Astrocyte of the cerebellum (primary cell): ENCODE measurements around the gene OSBPL7.
"Not testable (repeated sequence)": the region's sequence is repeated elsewhere in the genome, so short reads cannot be mapped to it uniquely, and the experiment has no call there.

ENCODE experiments used
- DNase-seq: peaks from one replicate; pipeline ENCODE4 v3.0.0-alpha.2; 2011; ENCODE audit warnings: low read depth
- H3K4me3 ChIP-seq: 2 replicates; pipeline ENCODE4 v1.5.1; 2011; ENCODE audit warnings: mild to moderate bottlenecking, low read depth, low read length, moderate library complexity
- CTCF ChIP-seq: IDR thresholded peaks from 2 replicates; pipeline ENCODE4 v1.5.1; 2012; ENCODE audit warnings: low read length, low read depth, moderate library complexity, mild to moderate bottlenecking; ENCODE audit errors: missing control alignments
- in situ Hi-C: cut with HindIII; loops from 2 replicates; pipeline ENCODE4 v1.10.0; 2017; ENCODE audit warnings: low sequenced_read_pairs

OSBPL7 gene

DNA sequence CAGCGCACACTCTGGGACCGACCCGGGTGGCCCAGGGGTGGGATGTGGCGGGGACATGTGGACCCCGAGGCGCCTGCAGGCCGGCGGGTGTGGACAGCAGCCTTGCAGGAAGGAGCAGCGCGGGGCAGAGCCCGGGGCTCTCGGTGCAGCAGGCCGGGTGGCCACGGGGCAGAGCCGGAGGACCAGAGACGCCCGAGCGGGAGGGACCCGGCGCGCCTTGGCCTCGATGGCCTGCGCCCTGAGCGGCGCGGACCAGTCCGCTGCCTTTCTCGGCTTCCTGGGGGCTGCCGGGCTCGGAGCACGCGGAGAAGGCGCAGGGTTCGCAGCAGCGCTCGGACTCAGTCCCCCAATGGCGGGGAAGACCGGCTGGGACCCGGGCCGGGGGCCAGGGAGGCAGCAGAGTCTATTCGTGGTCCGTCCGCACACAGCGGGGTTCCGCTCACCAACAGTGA is 43.4 kb downstream of the OSBPL7 start:
- no peak for DNase-seq
- in situ Hi-C loops: no loop called here
- no peak for TF ChIP-seq CTCF

GRCh38 chr17:47776330-47777197 is 45.0 kb downstream of the OSBPL7 start:
- H3K4me3 ChIP-seq: no peak overlapping the region
- in situ Hi-C loops: no loop called here
- DNase-seq: no peak
- TF ChIP-seq CTCF: peak; percentile 73

More for the DNA sequence above, 43.4 kb downstream of the OSBPL7 start:
- no peak overlapping the region for H3K4me3 ChIP-seq

- DNase-seq: no peak
- H3K4me3 ChIP-seq: no peak overlapping the region
- TF ChIP-seq CTCF: no peak
- in situ Hi-C loops: no loop called here
Observed at GRCh38 chr17:47774987-47775580, 46.5 kb downstream of the OSBPL7 start.

DNA sequence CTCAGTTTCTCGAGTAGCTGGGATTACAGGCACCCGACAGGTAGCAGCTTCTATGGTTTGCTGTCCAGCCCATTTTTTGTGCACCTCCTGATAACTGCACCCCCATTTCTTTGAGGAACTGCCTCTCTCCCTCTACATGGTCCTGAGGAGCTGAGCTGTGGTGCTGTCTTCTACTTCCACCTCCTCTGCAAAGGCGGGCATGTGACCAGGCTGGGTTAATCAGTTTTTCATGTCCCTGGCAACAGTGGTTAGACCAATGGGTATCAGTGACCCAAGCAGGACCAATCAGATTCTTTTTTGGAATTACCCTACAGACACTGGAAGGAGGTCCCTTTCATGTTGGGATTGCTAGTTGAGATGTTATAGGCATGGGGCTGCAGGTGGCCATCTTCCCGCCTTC is 47.3 kb downstream of the OSBPL7 start:
- no peak for TF ChIP-seq CTCF
- H3K4me3 ChIP-seq: no peak overlapping the region
- no peak for DNase-seq
- in situ Hi-C loops: no loop called here

- DNase-seq, H3K4me3 ChIP-seq, in situ Hi-C loops: not testable (repeated sequence)
Observed at GRCh38 chr17:47773649-47774048, 47.9 kb downstream of the OSBPL7 start.

DNA sequence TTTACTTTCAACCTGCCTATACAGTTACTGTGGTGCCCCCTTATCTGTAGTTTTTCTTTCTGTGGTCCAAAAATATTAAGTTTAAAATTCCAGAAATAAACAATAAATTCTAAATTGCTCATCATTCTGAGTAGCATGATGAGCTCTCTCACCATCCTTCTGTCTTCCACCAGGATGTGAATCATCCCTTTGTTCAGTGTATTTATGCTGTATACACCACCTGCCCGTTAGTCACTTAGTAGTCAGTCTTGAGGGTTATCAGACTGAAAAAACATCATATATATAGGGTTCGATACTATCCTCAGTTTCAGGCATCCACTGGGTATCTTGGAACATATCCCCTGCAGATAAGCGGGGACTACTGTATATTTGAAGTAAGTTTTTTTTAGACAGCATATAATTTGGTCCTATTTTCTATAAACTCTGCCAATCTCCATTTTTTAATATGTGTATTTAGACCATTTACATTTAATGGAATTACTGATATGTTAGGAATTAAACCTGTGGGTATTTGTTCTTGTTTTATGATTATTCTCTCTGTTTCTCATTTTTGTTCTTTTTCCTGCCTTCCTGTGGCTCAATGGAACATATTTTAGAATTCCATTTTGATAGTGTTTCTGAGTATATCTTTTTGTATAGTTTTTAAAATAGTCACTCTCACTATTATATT is 57.5 kb downstream of the OSBPL7 start:
- no peak overlapping the region for H3K4me3 ChIP-seq
- TF ChIP-seq CTCF: no peak
- in situ Hi-C loops: no loop called here
- DNase-seq: no peak
